ENCODE data around the gene LHX3.

DNA sequence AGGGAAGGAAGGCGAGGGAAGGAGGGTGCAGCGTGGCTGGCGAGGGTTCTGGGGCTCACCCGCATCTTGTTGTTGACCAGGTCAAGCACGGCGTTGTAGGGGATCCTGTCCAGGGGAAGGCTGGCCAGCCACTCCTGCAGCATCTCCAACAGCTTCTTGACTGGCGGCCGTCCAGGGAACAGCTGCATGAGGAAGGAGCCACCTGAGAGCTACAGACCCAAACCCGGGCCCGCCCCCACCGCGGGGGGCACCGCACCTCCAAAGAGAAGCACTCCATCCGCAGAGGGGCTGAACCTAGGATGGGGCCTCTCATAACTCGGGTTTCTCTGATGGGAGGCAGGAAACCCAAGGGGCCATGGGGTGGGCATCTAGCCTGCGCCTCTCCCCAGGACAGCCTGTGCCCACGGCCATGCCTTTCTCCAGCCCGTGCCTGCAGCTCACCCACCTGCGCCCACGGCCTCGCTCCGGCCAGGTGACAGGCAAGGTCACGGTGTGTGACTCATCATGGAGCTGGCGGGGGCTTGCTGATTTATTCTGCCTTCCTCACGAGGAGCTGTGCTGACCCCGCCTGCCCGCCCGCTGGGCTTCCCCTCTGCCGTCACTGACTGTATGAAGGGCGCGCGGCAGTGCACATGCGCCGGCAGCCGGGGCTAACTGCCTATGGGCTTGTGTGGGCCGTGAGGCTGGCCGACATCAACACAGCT lies 11.8 kb upstream of the LHX3 start:
- TF ChIP-seq CTCF (IDR thresholded peaks at IDR 0.05; ENCODE audit: low read depth, low read length) (no peak), EZH2phosphoT487 (IDR thresholded peaks at IDR 0.05; ENCODE audit: low read depth) (no peak)

Data from OCI-LY3 (cell line).